Activated CD4-positive, alpha-beta memory T cell treated with anti-CD3 and anti-CD28 coated beads for 36 hours (primary cell): ENCODE results near the gene PCARE. TPM values are rescaled to one million over a fixed set of nuclear protein-coding genes. Genes with fewer than 3 reads are reported as not detected.

Experiments
- CTCF ChIA-PET: fragments of 350-600 bp; sonication (Branson Sonifier 250); formaldehyde crosslinking; loops from one replicate; lab custom pipeline; 2021; ENCODE audit warnings: antibody characterized with exemption, inconsistent platforms; lab: Charles Lee
- POLR2A ChIA-PET: fragments of 350-600 bp; sonication (Branson Sonifier 250); formaldehyde crosslinking; loops from one replicate; lab custom pipeline; 2021; ENCODE audit warnings: antibody characterized with exemption; lab: Charles Lee
- DNase-seq: peaks from one replicate; pipeline ENCODE4 v3.0.0-alpha.2; 2020
- H3K27ac Mint-ChIP-seq: one replicate; pipeline ENCODE4 v1.8.0; 2021; ENCODE audit warnings: mixed read lengths
- H3K27me3 Mint-ChIP-seq: one replicate; pipeline ENCODE4 v1.8.0; 2021; ENCODE audit warnings: mixed read lengths
- H3K36me3 Mint-ChIP-seq: one replicate; pipeline ENCODE4 v1.8.0; 2021; ENCODE audit warnings: mixed read lengths
- H3K4me1 Mint-ChIP-seq: one replicate; pipeline ENCODE4 v1.8.0; 2021; ENCODE audit warnings: low read depth, mixed read lengths
- H3K4me3 Mint-ChIP-seq: one replicate; pipeline ENCODE4 v1.8.0; 2021; ENCODE audit warnings: mild to moderate bottlenecking, mixed read lengths
- H3K9me3 Mint-ChIP-seq: one replicate; pipeline ENCODE4 v1.8.0; 2021; ENCODE audit warnings: mixed read lengths
- intact Hi-C: fragments of 100-400 bp; cut with micrococcal nuclease; formaldehyde crosslinking; loops from one replicate; pipeline ENCODE4 v1.15.1; 2023
- total RNA-seq, 2 experiments: library from RNA; stranded (reverse); gene quantifications; one replicate each; pipeline ENCODE4 v1.2.3, GENCODE V29; 2021

PCARE gene
- not detected for total RNA-seq

DNA sequence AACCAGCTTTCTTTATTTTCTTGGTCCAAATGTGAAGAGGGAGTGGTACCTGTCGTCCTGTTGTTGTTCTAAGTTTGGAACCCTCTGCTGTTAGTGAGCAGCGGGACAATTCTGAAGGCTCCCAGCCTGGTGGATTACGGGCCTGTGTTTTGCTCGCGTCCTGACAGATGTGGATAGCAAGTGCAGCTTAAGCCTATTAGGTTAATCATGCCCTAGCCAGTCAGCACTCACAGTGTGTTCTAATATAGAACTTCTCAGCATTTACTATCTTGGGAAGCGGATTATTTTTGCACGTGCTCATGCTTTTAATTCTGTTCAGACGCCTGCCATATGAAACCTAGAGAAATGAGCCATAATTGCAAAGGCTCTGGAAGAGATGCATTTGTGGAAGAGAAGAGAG is at the start of gene PCARE:
PCARE (minus strand) TSS at position 113 of the 400 bp plus-strand sequence. CDS start 262 bp downstream, outside the sequence.
- Mint-ChIP-seq H3K9me3 (peaks cover 9% of the 10 kb centered on the region), H3K4me1 (no peaks in the 10 kb centered on the region), H3K4me3 (no peak within 1 kb of the TSS), H3K36me3 (no peaks in the 10 kb centered on the region), H3K27ac (no peak within 1 kb of the TSS), H3K27me3 (no peaks in the 10 kb centered on the region)
- intact Hi-C loops = no loop called here
- CTCF ChIA-PET = no interaction called here
- POLR2A ChIA-PET = no interaction called here
- DNase-seq = no peak

DNA sequence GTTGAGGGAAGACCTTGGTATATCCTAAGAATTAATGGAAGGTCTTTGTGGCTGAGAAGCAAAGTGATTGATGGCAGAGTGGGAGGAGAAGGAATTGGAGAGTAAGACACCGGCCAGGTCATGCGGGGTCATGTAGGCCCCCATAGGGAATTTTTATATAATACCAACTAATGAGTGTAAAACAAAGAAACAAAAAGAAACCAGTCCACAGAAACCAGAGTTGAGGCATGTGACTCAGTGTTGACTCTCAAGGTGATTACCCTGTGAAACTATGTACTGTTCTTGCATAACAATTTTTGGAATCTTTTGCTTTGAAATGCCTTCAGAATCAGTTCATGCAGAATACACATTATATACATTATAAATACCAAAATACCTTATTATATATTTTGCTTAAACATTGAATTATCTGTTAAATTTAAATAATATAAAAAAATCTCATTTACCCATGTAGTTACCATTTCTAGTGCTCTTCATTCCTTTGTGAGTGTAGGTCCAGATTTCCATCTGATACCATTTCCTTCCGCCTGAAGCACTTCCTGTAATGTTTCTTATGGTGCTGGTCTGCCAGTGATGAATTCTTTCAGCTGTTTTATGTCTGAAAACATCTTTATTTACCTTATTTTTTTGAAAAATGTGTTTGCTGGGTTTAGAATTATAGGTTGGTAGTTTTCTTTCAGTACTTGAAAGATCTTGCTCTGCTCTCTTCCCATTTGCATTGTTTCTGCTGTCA is 49.5 kb upstream of the PCARE start:
- peaks cover 13% of the 10 kb centered on the region for H3K9me3 Mint-ChIP-seq
- peaks cover 69% of the 10 kb centered on the region for H3K4me1 Mint-ChIP-seq
- no peaks in the 10 kb centered on the region for H3K27me3 Mint-ChIP-seq
- intact Hi-C loops = no loop called here
- peak; percentile 33 for DNase-seq
- H3K27ac Mint-ChIP-seq = peak overlapping the region; percentile 21
- H3K4me3 Mint-ChIP-seq = no peak overlapping the region
- CTCF ChIA-PET = no interaction called here
- POLR2A ChIA-PET = no interaction called here
- H3K36me3 Mint-ChIP-seq = peaks cover 43% of the 10 kb centered on the region

DNA sequence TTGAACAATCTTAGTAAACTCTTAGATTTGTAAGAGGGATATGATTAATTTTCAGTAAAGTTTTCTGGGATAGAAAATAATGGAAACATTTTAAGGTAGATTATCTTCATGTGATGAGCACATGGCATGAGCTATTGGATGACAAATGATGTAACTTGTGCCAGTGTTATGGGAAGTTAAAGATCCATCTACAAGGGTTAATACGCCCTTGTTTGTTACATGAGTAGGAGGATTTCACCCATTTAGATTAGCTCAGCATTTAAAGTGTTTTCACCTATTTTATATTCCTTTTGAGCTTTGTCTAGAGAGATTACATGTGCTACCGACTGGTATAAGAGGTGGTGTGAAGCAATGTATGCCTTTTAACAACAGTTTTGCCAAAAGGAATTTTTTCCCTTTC is 46.5 kb upstream of the PCARE start:
- Mint-ChIP-seq H3K27ac (no peak overlapping the region), H3K4me1 (peaks cover 71% of the 10 kb centered on the region), H3K4me3 (no peak overlapping the region), H3K36me3 (peaks cover 32% of the 10 kb centered on the region), H3K27me3 (no peaks in the 10 kb centered on the region), H3K9me3 (peaks cover 13% of the 10 kb centered on the region)
- CTCF ChIA-PET = interaction anchor here (0.9 kb wide), 1 partner anchor 106 kb away, joined by 3 read pairs; no protein-coding TSS in a partner anchor
- DNase-seq = no peak
- intact Hi-C loops = no loop called here
- POLR2A ChIA-PET = no interaction called here

DNA sequence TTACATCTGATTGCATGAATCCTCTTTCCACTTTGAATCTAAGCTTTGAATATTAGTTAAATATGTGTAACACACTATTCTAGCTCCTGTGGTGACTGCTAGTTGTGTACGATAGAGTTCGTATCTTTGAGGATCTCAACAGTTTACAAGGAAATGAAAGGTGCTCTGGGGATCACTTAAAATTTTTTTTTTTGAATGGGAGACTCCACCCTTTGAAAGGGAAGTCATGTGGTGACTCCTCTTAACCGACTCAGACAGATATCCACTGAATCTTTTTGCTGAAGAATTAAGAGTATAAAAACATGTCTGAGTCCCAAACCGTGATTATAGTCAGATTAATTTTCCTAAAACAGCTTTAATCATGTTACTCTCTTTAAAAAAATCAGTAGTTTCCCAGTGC is 44.9 kb upstream of the PCARE start:
- no peak overlapping the region for H3K4me3 Mint-ChIP-seq
- DNase-seq = no peak
- intact Hi-C loops = loop anchor here (5.0 to 10.0 kb wide), 3 partner anchors 497 to 1306 kb away; partner anchors contain the start of gene YPEL5
- H3K4me1 Mint-ChIP-seq = peaks cover 62% of the 10 kb centered on the region
- POLR2A ChIA-PET = interaction anchor here (1.2 to 7.5 kb wide), 2 partner anchors 11 to 108 kb away, joined by 3 to 49 read pairs; no protein-coding TSS in a partner anchor
- H3K9me3 Mint-ChIP-seq = peaks cover 8% of the 10 kb centered on the region
- peaks cover 17% of the 10 kb centered on the region for H3K36me3 Mint-ChIP-seq
- H3K27me3 Mint-ChIP-seq = no peaks in the 10 kb centered on the region
- CTCF ChIA-PET = interaction anchor here (1.3 kb wide), 1 partner anchor 108 kb away, joined by 3 read pairs; no protein-coding TSS in a partner anchor
- H3K27ac Mint-ChIP-seq = no peak overlapping the region

DNA sequence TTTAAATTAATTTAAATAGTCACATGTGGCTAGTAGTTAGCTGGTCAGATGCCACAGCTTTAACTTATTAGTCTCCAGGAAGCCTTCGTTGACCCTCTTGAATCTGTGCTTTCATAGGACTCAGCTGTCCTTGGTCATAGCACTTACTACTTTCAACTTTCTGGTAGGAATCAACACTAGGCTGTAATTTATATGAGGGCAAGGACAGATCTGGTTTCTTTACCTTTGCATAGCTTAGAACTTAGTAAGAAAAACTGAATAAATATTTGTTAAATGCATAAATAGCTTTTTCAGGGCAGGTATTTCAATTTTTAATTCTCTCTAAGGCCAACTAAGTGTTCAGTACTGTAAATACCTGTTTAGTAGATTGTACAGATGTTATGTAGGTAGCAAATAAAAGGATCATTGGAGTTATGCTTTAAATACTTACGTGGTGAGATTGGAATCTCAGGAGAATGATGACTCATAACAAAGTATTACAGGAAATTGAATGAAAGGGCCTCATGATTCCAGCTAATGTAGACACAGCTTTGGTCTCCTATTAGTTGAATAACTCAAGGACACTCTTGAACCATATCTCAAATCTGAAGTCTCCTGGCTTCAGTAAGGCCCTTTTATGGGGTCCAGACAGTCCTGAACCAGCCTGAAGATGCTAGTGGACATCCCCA is 43.4 kb upstream of the PCARE start:
- H3K27me3 Mint-ChIP-seq = no peaks in the 10 kb centered on the region
- ChIA-PET CTCF (interaction anchor here (1.2 to 2.1 kb wide), 3 partner anchors 12 to 107 kb away, joined by 4 to 14 read pairs (median 5); no protein-coding TSS in a partner anchor), POLR2A (interaction anchor here (7.5 kb wide), 1 partner anchor 12 kb away, joined by 49 read pairs; no protein-coding TSS in a partner anchor)
- intact Hi-C loops = loop anchor here (5.0 to 10.0 kb wide), 3 partner anchors 495 to 1307 kb away; partner anchors contain the start of gene YPEL5
- peaks cover 5% of the 10 kb centered on the region for H3K36me3 Mint-ChIP-seq
- no peak overlapping the region for H3K4me3 Mint-ChIP-seq
- H3K4me1 Mint-ChIP-seq = peaks cover 58% of the 10 kb centered on the region
- no peak overlapping the region for H3K27ac Mint-ChIP-seq
- no peak for DNase-seq
- no peaks in the 10 kb centered on the region for H3K9me3 Mint-ChIP-seq

DNA sequence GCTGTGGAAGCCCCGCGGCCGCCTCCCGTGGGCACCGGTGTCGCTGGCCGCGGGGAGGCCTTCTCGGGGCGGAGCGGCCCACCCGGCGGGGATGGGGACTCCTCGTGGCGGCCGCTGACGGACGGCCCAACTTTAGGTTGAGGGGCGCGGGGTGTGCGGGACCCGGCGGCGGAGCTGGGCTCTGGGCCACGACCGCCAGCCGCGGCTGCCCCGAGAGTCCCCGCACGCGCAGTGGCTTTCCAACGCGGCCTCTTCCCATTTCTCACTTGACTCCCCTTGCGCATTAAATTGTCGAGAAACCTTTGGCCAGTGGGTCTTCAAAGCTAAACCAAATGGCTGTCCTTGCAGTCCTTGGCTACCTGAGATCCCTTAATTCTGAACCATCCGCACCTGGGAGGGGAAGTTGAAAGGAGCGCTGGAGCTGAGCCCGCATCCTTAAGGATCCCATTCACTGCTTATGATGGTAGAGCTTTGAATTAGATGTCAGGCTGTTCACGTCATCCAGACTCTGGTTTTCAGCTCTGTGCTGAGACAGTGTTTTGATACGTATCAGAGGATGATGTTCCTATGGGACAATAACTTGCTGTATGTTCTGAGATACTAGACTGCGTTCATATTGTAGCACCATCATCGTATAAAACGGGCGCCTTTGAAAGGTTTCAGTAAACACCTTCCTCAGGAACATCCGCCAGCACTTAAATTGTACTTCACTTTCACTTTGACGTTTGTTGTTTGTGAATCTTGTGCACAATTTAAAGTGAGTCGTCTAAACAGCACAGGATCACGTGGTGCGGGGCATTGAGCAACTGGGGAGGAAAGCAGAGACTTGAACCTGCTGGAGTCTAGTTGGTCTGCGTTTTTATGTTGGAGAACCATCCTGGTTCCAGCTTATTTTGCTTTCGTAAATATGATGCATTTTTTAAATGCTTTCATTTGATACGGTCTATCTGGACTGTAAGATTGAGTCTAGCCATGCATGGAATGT is 41.8 kb upstream of the PCARE start:
- intact Hi-C loops = loop anchor here (1.0 to 10.0 kb wide), 5 partner anchors 14 to 1309 kb away; partner anchors contain the start of gene YPEL5
- Mint-ChIP-seq H3K9me3 (no peaks in the 10 kb centered on the region), H3K4me1 (peaks cover 58% of the 10 kb centered on the region), H3K4me3 (peak overlapping the region; percentile 88), H3K27me3 (no peaks in the 10 kb centered on the region), H3K27ac (peak overlapping the region; percentile 93), H3K36me3 (peaks cover 2% of the 10 kb centered on the region)
- POLR2A ChIA-PET = interaction anchor here (0.7 to 7.5 kb wide), 6 partner anchors 12 to 1227 kb away, joined by 3 to 49 read pairs (median 4); no protein-coding TSS in a partner anchor
- peak; percentile 85 for DNase-seq
- CTCF ChIA-PET = interaction anchor here (0.6 to 2.1 kb wide), 6 partner anchors 11 to 1296 kb away, joined by 3 to 14 read pairs (median 4); no protein-coding TSS in a partner anchor

DNA sequence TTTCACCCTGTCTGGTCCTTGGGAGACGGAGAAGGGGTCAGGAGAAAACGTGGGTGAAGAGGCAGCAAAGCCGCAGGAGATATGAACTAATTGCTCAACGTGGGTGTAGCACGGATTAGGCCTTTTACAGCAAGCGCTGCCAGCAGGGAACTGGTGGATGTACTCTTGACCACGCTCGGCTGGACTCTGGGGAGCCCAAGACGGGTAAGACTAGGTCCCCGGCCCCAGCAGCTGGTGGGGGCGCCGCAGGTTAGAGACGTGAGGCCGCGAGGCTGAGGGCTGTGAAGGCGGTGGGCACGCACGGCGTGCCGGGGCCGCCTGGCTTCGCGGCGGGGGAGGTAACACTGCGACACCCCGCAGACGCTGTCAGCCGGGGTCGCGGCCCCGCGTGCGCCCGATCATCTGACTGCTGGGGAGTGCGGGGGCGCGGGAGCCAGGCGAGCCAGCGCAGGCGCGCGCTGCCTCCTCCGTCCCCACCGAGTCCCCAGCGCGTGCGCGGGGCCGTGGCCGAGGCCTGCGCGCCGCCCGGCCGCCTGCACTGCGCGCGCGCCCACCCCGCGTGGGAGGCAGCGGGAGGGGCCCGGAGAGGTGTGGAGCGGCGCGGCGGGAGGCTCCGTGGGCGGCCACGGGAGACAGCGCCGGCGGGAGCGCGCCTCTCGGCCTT is 40.8 kb upstream of the PCARE start, which contains the start of gene CLIP4:
CLIP4 (plus strand) TSS at position 470 of the 664 bp plus-strand sequence. CDS start 5,974 bp downstream, outside the sequence.
- DNase-seq = peak; percentile 75
- peaks cover 2% of the 10 kb centered on the region for H3K36me3 Mint-ChIP-seq
- H3K4me1 Mint-ChIP-seq = peaks cover 54% of the 10 kb centered on the region
- ChIA-PET POLR2A (interaction anchor here (1.5 to 7.5 kb wide), 2 partner anchors 15 to 99 kb away, joined by 10 to 49 read pairs; no protein-coding TSS in a partner anchor), CTCF (no interaction called here)
- H3K9me3 Mint-ChIP-seq = no peaks in the 10 kb centered on the region
- intact Hi-C loops = loop anchor here (5.0 to 10.0 kb wide), 3 partner anchors 493 to 1310 kb away; partner anchors contain the start of gene YPEL5
- H3K27me3 Mint-ChIP-seq = no peaks in the 10 kb centered on the region
- H3K4me3 Mint-ChIP-seq = peak within 1 kb of the TSS; percentile 88
- peak within 1 kb of the TSS; percentile 93 for H3K27ac Mint-ChIP-seq

DNA sequence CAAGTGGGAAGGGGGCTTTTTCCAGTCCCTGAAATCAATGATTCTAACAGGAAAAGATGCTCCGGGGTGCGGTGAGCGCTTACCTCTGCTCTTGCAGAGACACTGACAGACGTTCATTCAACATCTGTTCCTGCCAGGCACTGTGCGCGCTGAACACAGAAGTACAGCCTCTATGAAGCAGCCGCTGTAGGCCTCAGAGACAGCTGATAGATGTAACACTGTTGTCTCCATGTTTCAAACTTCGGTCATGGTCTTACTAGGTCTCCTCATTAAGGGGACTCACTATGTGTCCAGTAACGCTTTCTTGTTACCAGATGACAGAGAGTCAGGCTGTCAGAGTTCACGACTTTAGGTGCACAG is 40.2 kb upstream of the PCARE start:
- intact Hi-C loops = loop anchor here (10.0 kb wide), 1 partner anchor 1310 kb away; no protein-coding TSS in a partner anchor
- no peaks in the 10 kb centered on the region for H3K27me3 Mint-ChIP-seq
- peaks cover 49% of the 10 kb centered on the region for H3K4me1 Mint-ChIP-seq
- peak overlapping the region; percentile 75 for H3K4me3 Mint-ChIP-seq
- ChIA-PET CTCF (no interaction called here), POLR2A (interaction anchor here (7.5 kb wide), 1 partner anchor 15 kb away, joined by 49 read pairs; no protein-coding TSS in a partner anchor)
- no peaks in the 10 kb centered on the region for H3K9me3 Mint-ChIP-seq
- H3K36me3 Mint-ChIP-seq = peaks cover 2% of the 10 kb centered on the region
- peak overlapping the region; percentile 75 for H3K27ac Mint-ChIP-seq
- no peak for DNase-seq

DNA sequence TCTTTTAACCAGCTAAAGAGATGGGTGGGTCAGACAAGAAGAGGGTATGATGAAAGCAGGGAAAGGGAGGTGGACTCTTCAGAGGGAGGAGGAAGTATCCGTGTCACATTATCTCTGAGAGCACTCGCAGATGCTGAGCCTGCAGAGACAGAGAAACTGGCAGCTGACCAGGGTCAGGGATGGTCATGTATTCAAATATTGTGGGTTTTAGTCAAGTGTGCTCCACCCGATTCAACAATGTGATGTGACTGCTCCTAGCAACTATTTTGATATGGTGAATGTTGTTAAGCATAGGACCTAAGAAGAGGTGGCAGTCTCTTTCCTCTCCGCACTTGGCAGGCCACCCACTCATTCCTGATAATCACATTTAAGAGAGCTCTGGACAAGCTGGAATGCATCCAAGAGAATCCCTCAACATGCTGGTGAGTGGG is 39.6 kb upstream of the PCARE start:
- CTCF ChIA-PET = interaction anchor here (0.8 to 1.5 kb wide), 2 partner anchors 16 to 33 kb away, joined by 3 read pairs; no protein-coding TSS in a partner anchor
- no peak for DNase-seq
- Mint-ChIP-seq H3K4me1 (peaks cover 42% of the 10 kb centered on the region), H3K4me3 (peak overlapping the region; percentile 75), H3K9me3 (no peaks in the 10 kb centered on the region), H3K27me3 (peaks cover 1% of the 10 kb centered on the region), H3K27ac (no peak overlapping the region), H3K36me3 (peaks cover 2% of the 10 kb centered on the region)
- intact Hi-C loops = loop anchor here (10.0 kb wide), 1 partner anchor 1311 kb away; no protein-coding TSS in a partner anchor
- POLR2A ChIA-PET = interaction anchor here (7.5 kb wide), 1 partner anchor 16 kb away, joined by 49 read pairs; no protein-coding TSS in a partner anchor

DNA sequence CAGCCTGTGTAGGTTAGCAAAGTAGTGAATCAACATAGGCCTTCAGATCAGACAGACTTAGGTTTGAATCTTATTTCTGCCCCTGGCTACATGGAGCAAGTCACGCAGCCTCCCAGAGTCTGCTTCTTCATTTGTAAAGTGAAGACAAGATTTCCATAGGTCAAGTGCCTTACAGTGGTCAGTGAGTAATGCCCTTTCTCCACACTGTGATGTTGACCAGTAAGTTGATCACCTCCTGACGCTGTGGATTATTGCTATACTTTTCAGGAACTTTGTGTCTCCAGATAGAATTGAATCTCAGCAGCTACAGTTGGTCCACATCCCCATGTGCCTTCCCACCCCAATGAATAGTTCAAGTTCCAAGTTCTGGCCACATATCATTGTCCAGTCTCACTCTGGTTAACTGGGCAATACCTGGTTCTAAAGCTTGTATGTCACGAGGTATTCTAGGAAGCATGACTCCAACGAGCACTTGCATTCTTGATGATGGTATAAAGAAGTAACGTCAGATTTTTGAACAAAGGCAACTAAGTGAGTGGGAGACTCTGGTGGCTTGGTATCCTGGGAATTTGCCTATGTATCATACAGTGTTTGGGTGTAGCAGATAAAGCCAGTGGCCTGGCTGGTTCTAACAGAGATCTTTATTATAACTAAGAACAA is 38.8 kb upstream of the PCARE start:
- ChIA-PET CTCF (interaction anchor here (0.8 to 1.5 kb wide), 2 partner anchors 17 to 33 kb away, joined by 3 read pairs; no protein-coding TSS in a partner anchor), POLR2A (interaction anchor here (7.5 kb wide), 1 partner anchor 17 kb away, joined by 49 read pairs; no protein-coding TSS in a partner anchor)
- H3K27me3 Mint-ChIP-seq = peaks cover 1% of the 10 kb centered on the region
- no peak overlapping the region for H3K4me3 Mint-ChIP-seq
- H3K27ac Mint-ChIP-seq = no peak overlapping the region
- peaks cover 2% of the 10 kb centered on the region for H3K36me3 Mint-ChIP-seq
- H3K4me1 Mint-ChIP-seq = peaks cover 38% of the 10 kb centered on the region
- no peaks in the 10 kb centered on the region for H3K9me3 Mint-ChIP-seq
- DNase-seq = no peak
- intact Hi-C loops = loop anchor here (10.0 kb wide), 1 partner anchor 1312 kb away; no protein-coding TSS in a partner anchor
